ENCODE results near the gene HCN1.

GRCh38 chr5:45696206-45696836 is at the start of gene HCN1:
- no peak for TF ChIP-seq POLR2AphosphoS5 (IDR thresholded peaks at IDR 0.05)
- peak; percentile 37 to 76 (median 58) for TF ChIP-seq CTCF (IDR thresholded peaks at IDR 0.05)
- TF ChIP-seq POLR2A (IDR thresholded peaks at IDR 0.05): no peak
- no peak for TF ChIP-seq EP300 (IDR thresholded peaks at IDR 0.05)
